ENCODE data around the gene CCDC24. TPM values are rescaled to one million over a fixed set of nuclear protein-coding genes. Genes with fewer than 3 reads are reported as not detected.

The CCDC24 gene
- polyA plus RNA-seq, 3 donors: 1.1 to 3.0 (median 1.9) TPM

- peaks cover 19% of the 10 kb centered on the region for H3K79me2 ChIP-seq (ENCODE audit: insufficient read depth, low read length)
- no peaks in the 10 kb centered on the region for H3K27me3 Mint-ChIP-seq (ENCODE audit: low read depth in 3 of 3)
- H3K36me3 ChIP-seq (replicated peaks in 1 of 2; ENCODE audit: control insufficient read depth in 1 of 2, insufficient read depth in 2 of 2, low read length in 2 of 2): peaks cover 4 to 11% of the 10 kb centered on the region in 2 donors
- no peak overlapping the region for H3K4me3 ChIP-seq (replicated peaks in 1 of 3; ENCODE audit: low read depth in 2 of 3, low read length in 3 of 3)
- H3K4me2 ChIP-seq (replicated peaks; ENCODE audit: extremely low read depth, low read length, poor library complexity, severe bottlenecking): no peak overlapping the region
- 100% methylated on average over 1 of the region's 1 CpG for WGBS (ENCODE audit: insufficient coverage)
- H3K4me3 Mint-ChIP-seq: no peak overlapping the region
- H3K9me3 Mint-ChIP-seq: no peaks in the 10 kb centered on the region
- H4K20me1 ChIP-seq (ENCODE audit: insufficient read depth, low read length): no peaks in the 10 kb centered on the region
- H3K4me1 ChIP-seq (ENCODE audit: control insufficient read depth in 1 of 2, insufficient read depth in 2 of 2, low read length in 2 of 2): peaks cover 20 to 25% of the 10 kb centered on the region in 2 donors
- no peak overlapping the region for H3K27ac ChIP-seq (ENCODE audit: low read depth in 1 of 2, low read length in 2 of 2)
- peaks cover 7% of the 10 kb centered on the region in 2 donors for H3K36me3 Mint-ChIP-seq
- H2AFZ ChIP-seq (ENCODE audit: insufficient read depth, low read depth, low read length, poor library complexity, severe bottlenecking): no peak overlapping the region
- DNase-seq: no peak
- peak overlapping the region in 1 of 7 donors; percentile 0 for H3K27ac Mint-ChIP-seq
- no peak for TF ChIP-seq CTCF (IDR thresholded peaks at IDR 0.05)
- no peaks in the 10 kb centered on the region for H3K27me3 ChIP-seq (ENCODE audit: control insufficient read depth in 2 of 2, insufficient read depth in 2 of 2, low read length in 2 of 2)
- intact Hi-C loops (cut with micrococcal nuclease): loop anchor here in 1 of 2 donors (5.0 to 10.0 kb wide), 2 partner anchors 238 to 290 kb away; partner anchors contain the start of genes KDM4A and ST3GAL3
- peaks cover 47% of the 10 kb centered on the region for H3K4me1 Mint-ChIP-seq
- no peak overlapping the region for H3K9ac ChIP-seq (ENCODE audit: insufficient read depth, low read length, poor library complexity, severe bottlenecking)
- H3K9me3 ChIP-seq (replicated peaks in 1 of 2; ENCODE audit: control insufficient read depth in 1 of 2, insufficient read depth in 1 of 2, low read length in 2 of 2): no peaks in the 10 kb centered on the region
Measured at GRCh38 chr1:43944860-43945259, 46.5 kb upstream of the CCDC24 start.

- Histone ChIP-seq H3K4me1 (ENCODE audit: control insufficient read depth in 1 of 2, insufficient read depth in 2 of 2, low read length in 2 of 2) (peaks cover 20 to 25% of the 10 kb centered on the region in 2 donors), H3K36me3 (replicated peaks in 1 of 2; ENCODE audit: control insufficient read depth in 1 of 2, insufficient read depth in 2 of 2, low read length in 2 of 2) (peaks cover 8 to 20% of the 10 kb centered on the region in 2 donors), H3K79me2 (ENCODE audit: insufficient read depth, low read length) (peaks cover 21% of the 10 kb centered on the region), H3K9ac (ENCODE audit: insufficient read depth, low read length, poor library complexity, severe bottlenecking) (peak overlapping the region; percentile 98), H3K4me3 (replicated peaks in 1 of 3; ENCODE audit: low read depth in 2 of 3, low read length in 3 of 3) (peak overlapping the region; percentile 61 to 91 (median 66)), H4K20me1 (ENCODE audit: insufficient read depth, low read length) (no peaks in the 10 kb centered on the region), H3K27ac (ENCODE audit: low read depth in 1 of 2, low read length in 2 of 2) (peak overlapping the region in 1 of 2 donors; percentile 98), H3K27me3 (ENCODE audit: control insufficient read depth in 2 of 2, insufficient read depth in 2 of 2, low read length in 2 of 2) (no peaks in the 10 kb centered on the region), H3K9me3 (replicated peaks in 1 of 2; ENCODE audit: control insufficient read depth in 1 of 2, insufficient read depth in 1 of 2, low read length in 2 of 2) (no peaks in the 10 kb centered on the region), H2AFZ (ENCODE audit: insufficient read depth, low read depth, low read length, poor library complexity, severe bottlenecking) (peak overlapping the region; percentile 97), H3K4me2 (replicated peaks; ENCODE audit: extremely low read depth, low read length, poor library complexity, severe bottlenecking) (peak overlapping the region; percentile 98)
- Mint-ChIP-seq H3K9me3 (no peaks in the 10 kb centered on the region), H3K4me3 (peak overlapping the region; percentile 88 to 95), H3K36me3 (peaks cover 12 to 13% of the 10 kb centered on the region in 2 donors), H3K4me1 (peaks cover 49% of the 10 kb centered on the region), H3K27me3 (ENCODE audit: low read depth in 3 of 3) (no peaks in the 10 kb centered on the region), H3K27ac (peak overlapping the region; percentile 50 to 98 (median 92))
- no peak for TF ChIP-seq CTCF (IDR thresholded peaks at IDR 0.05)
- 0% methylated on average over 1 of the region's 3 CpGs for WGBS (ENCODE audit: insufficient coverage)
- no peak for DNase-seq
- intact Hi-C loops (cut with micrococcal nuclease): loop anchor here (1.0 to 10.0 kb wide), 4 partner anchors 29 to 291 kb away; partner anchors contain the start of genes ATP6V0B (in 2 of the 2), KDM4A (in 1 of the 2) and ST3GAL3 (in 1 of the 2)
Measured at GRCh38 chr1:43945674-43946235, 45.6 kb upstream of the CCDC24 start.

Measured in CD14-positive monocyte (primary cell).